ENCODE results near the gene SYNRG. TPM values are rescaled to one million over a fixed set of nuclear protein-coding genes. Genes with fewer than 3 reads are reported as not detected.

Gene SYNRG
- polyA plus RNA-seq, 1 of the 3 experiments (the other 2 are of a cell fraction) = 8.9 TPM

GRCh38 chr17:37576281-37576680 lies 32.9 kb downstream of the SYNRG start:
- H3K4me2 ChIP-seq = no peak overlapping the region
- 92% methylated on average over 3 of the region's 3 CpGs for WGBS (ENCODE audit: low lambda C conversion rate)
- H3K27ac ChIP-seq (ENCODE audit: low read depth in 2 of 2, low read length in 1 of 2) = no peak overlapping the region
- no peaks in the 10 kb centered on the region for H3K27me3 ChIP-seq (ENCODE audit: insufficient read depth)
- no peak overlapping the region for H3K9ac ChIP-seq
- peaks cover 52 to 70% of the 10 kb centered on the region in 2 experiments for H3K36me3 ChIP-seq (replicated peaks in 1 of 2; ENCODE audit: control insufficient read depth in 1 of 2, insufficient read depth in 2 of 2, low read length in 1 of 2)
- CTCF ChIA-PET = interaction anchor here (0.7 to 1.0 kb wide), 2 partner anchors 49 to 50 kb away, joined by 3 read pairs; no protein-coding TSS in a partner anchor
- H3K9me3 ChIP-seq = no peaks in the 10 kb centered on the region
- TF ChIP-seq USF1 (IDR thresholded peaks at IDR 0.05; ENCODE audit: borderline replicate concordance, low read depth) (no peak), PBX3 (IDR thresholded peaks at IDR 0.05) (no peak)
- DNase-seq = no peak
- H3K79me2 ChIP-seq (ENCODE audit: insufficient read depth) = no peaks in the 10 kb centered on the region
- peaks cover 2% of the 10 kb centered on the region for H3F3A ChIP-seq (replicated peaks; ENCODE audit: insufficient read depth)
- H3K4me3 ChIP-seq (ENCODE audit: low read depth in 2 of 2, low read length in 1 of 2) = no peak overlapping the region
- H4K20me1 ChIP-seq (ENCODE audit: insufficient read depth) = no peaks in the 10 kb centered on the region
- H3K4me1 ChIP-seq (ENCODE audit: control insufficient read depth in 1 of 2, insufficient read depth in 2 of 2, low read depth in 1 of 2, low read length in 1 of 2) = no peaks in the 10 kb centered on the region
- no peak overlapping the region for H2AFZ ChIP-seq (ENCODE audit: low read depth)
- H3K9me2 ChIP-seq = no peaks in the 10 kb centered on the region
- POLR2A ChIA-PET = no interaction called here

- no peak overlapping the region for H3K27ac ChIP-seq (ENCODE audit: low read depth in 2 of 2, low read length in 1 of 2)
- no peak overlapping the region for H3K9ac ChIP-seq
- H3K79me2 ChIP-seq (ENCODE audit: insufficient read depth) = no peaks in the 10 kb centered on the region
- no peaks in the 10 kb centered on the region for H3K4me1 ChIP-seq (ENCODE audit: control insufficient read depth in 1 of 2, insufficient read depth in 2 of 2, low read depth in 1 of 2, low read length in 1 of 2)
- H3K9me2 ChIP-seq = no peaks in the 10 kb centered on the region
- H4K20me1 ChIP-seq (ENCODE audit: insufficient read depth) = no peaks in the 10 kb centered on the region
- 95% methylated on average over 2 of the region's 2 CpGs for whole genome bisulfite sequencing (ENCODE audit: low lambda C conversion rate)
- H2AFZ ChIP-seq (ENCODE audit: low read depth) = no peak overlapping the region
- H3K36me3 ChIP-seq (replicated peaks in 1 of 2; ENCODE audit: control insufficient read depth in 1 of 2, insufficient read depth in 2 of 2, low read length in 1 of 2) = peaks cover 60 to 75% of the 10 kb centered on the region in 2 experiments
- no peak overlapping the region for H3K4me3 ChIP-seq (ENCODE audit: low read depth in 2 of 2, low read length in 1 of 2)
- H3K27me3 ChIP-seq (ENCODE audit: insufficient read depth) = no peaks in the 10 kb centered on the region
- H3K9me3 ChIP-seq = no peaks in the 10 kb centered on the region
- ChIA-PET POLR2A (no interaction called here), CTCF (interaction anchor here (1.0 kb wide), 1 partner anchor 47 kb away, joined by 3 read pairs; no protein-coding TSS in a partner anchor)
- TF ChIP-seq CTCF (IDR thresholded peaks at IDR 0.05) (no peak), TAF1 (IDR thresholded peaks at IDR 0.05; ENCODE audit: borderline replicate concordance, low read depth, low read length) (no peak), RXRA (IDR thresholded peaks at IDR 0.05; ENCODE audit: borderline replicate concordance, low read depth) (no peak), NFIC (IDR thresholded peaks at IDR 0.05; ENCODE audit: borderline replicate concordance) (no peak), USF2 (IDR thresholded peaks at IDR 0.05; ENCODE audit: borderline replicate concordance, low read depth, low read length) (no peak), SMC3 (IDR thresholded peaks at IDR 0.05; ENCODE audit: low read depth, low read length) (no peak), EZH2phosphoT487 (IDR thresholded peaks at IDR 0.05; ENCODE audit: borderline replicate concordance, low read depth) (no peak), ZBTB33 (IDR thresholded peaks at IDR 0.05; ENCODE audit: borderline replicate concordance, low read depth) (no peak), ELF1 (IDR thresholded peaks at IDR 0.05) (no peak), YY1 (IDR thresholded peaks at IDR 0.05; ENCODE audit: low read depth) (no peak), FOXJ3 (CRISPR knock-in tag; IDR thresholded peaks at IDR 0.05) (no peak), RAD21 (IDR thresholded peaks at IDR 0.05; ENCODE audit: low read length) (no peak), RFX5 (IDR thresholded peaks at IDR 0.05; ENCODE audit: low read length) (no peak), IRF3 (IDR thresholded peaks at IDR 0.05; ENCODE audit: low read depth, low read length) (no peak), FOSL2 (IDR thresholded peaks at IDR 0.05; ENCODE audit: borderline replicate concordance, low read depth) (no peak), POLR2AphosphoS5 (IDR thresholded peaks at IDR 0.05; ENCODE audit: low read depth, low read length) (no peak), PBX3 (IDR thresholded peaks at IDR 0.05) (no peak)
- DNase-seq = no peak
- H3K4me2 ChIP-seq = no peak overlapping the region
- H3F3A ChIP-seq (replicated peaks; ENCODE audit: insufficient read depth) = peaks cover 7% of the 10 kb centered on the region
Observed at GRCh38 chr17:37574427-37574826, 34.8 kb downstream of the SYNRG start.

All from SK-N-SH (cell line).